Thyroid gland (tissue), 4 donors: Measurements from ENCODE around the gene WNT7A. TPM values are rescaled to one million over a fixed set of nuclear protein-coding genes. Genes with fewer than 3 reads are reported as not detected.

Source experiments
- DNase-seq, 2 donors: peaks; one replicate each; pipeline ENCODE4 v3.0.0-alpha.2; 2019
- H3K27ac ChIP-seq, 3 donors: fragments of 200-600 bp; sonication (generic); 1 replicate in 2 of 3; 2 replicates in 1 of 3; pipeline ENCODE4 v1.5.1; 2016 to 2019; ENCODE audit warnings: mild to moderate bottlenecking in 1 of 3, moderate library complexity in 1 of 3
- H3K27me3 ChIP-seq: fragments of 200-600 bp; sonication (generic); one replicate; pipeline ENCODE4 v1.5.1; 2019
- H3K36me3 ChIP-seq, 2 donors: fragments of 200-600 bp; sonication (generic); one replicate each; pipeline ENCODE4 v1.5.1; 2016 to 2019
- H3K4me1 ChIP-seq, 2 donors: fragments of 200-600 bp; sonication (generic); one replicate each; pipeline ENCODE4 v1.5.1; 2017 to 2019
- H3K4me3 ChIP-seq, 3 donors: fragments of 200-600 bp; sonication (generic); replicated peaks in 1 of 3; 1 replicate in 2 of 3; 2 replicates in 1 of 3; pipeline ENCODE4 v1.5.1; 2016; ENCODE audit warnings: mild to moderate bottlenecking in 1 of 3
- H3K9me3 ChIP-seq: fragments of 200-600 bp; sonication (generic); one replicate; pipeline ENCODE4 v1.5.1; 2017
- CTCF ChIP-seq, 6 experiments: fragments of 200-600 bp in 3 of 6; fragments of 450-650 bp in 3 of 6; sonication (generic) in 3 of 6; IDR thresholded peaks; one replicate each; pipeline ENCODE4 v1.5.1; 2016 to 2019; ENCODE audit warnings: antibody characterized with exemption in 6 of 6, mild to moderate bottlenecking in 2 of 6, inconsistent platforms in 1 of 6, moderate library complexity in 1 of 6
- POLR2A ChIP-seq, 2 donors: fragments of 450-650 bp; IDR thresholded peaks; one replicate each; pipeline ENCODE4 v1.6.1; 2017; ENCODE audit warnings: antibody characterized with exemption in 2 of 2, mild to moderate bottlenecking in 2 of 2, moderate library complexity in 1 of 2
- WGBS, 2 donors: methylation state at CpG; one replicate each; pipeline ENCODE4 v1.1.5; 2017; 5-methylcytosine and 5-hydroxymethylcytosine counted together
- intact Hi-C: fragments of 100-400 bp; cut with DNase I; formaldehyde crosslinking; loops from one replicate; pipeline ENCODE4 v1.15.1; 2023
- total RNA-seq, 4 donors: library from RNA; depleted of rRNA; stranded (reverse); fragments of >200 nt; gene quantifications; one replicate each; pipeline ENCODE4 v1.2.3, GENCODE V29; 2016

WNT7A gene
- total RNA-seq, 4 donors from 2014 or later: not detected

GRCh38 chr3:13871791-13872190 is 8.1 kb downstream of the WNT7A start:
- TF ChIP-seq CTCF (IDR thresholded peaks at IDR 0.05) (no peak), POLR2A (IDR thresholded peaks at IDR 0.05) (no peak)
- Histone ChIP-seq H3K36me3 (no peaks in the 10 kb centered on the region), H3K27ac (no peak overlapping the region), H3K4me3 (no peak overlapping the region), H3K4me1 (no peaks in the 10 kb centered on the region), H3K27me3 (no peaks in the 10 kb centered on the region), H3K9me3 (no peaks in the 10 kb centered on the region)
- DNase-seq: no peak
- 89 to 91% methylated on average over 4 of the region's 4 CpGs for WGBS, 2 donors
- intact Hi-C loops: no loop called here

- Histone ChIP-seq H3K4me1 (no peaks in the 10 kb centered on the region), H3K4me3 (no peak overlapping the region), H3K27me3 (no peaks in the 10 kb centered on the region), H3K36me3 (no peaks in the 10 kb centered on the region), H3K9me3 (no peaks in the 10 kb centered on the region), H3K27ac (no peak overlapping the region)
- WGBS, 2 donors: 90% methylated on average over 2 of the region's 2 CpGs; no CpG with 5 or more reads in 1 of the 2 donors
- no peak for DNase-seq
- TF ChIP-seq CTCF (IDR thresholded peaks at IDR 0.05) (no peak), POLR2A (IDR thresholded peaks at IDR 0.05) (no peak)
- intact Hi-C loops: no loop called here
Observed at GRCh38 chr3:13870902-13871301, 9.0 kb downstream of the WNT7A start.

- Histone ChIP-seq H3K4me1 (no peaks in the 10 kb centered on the region), H3K9me3 (no peaks in the 10 kb centered on the region), H3K27ac (no peak overlapping the region), H3K36me3 (no peaks in the 10 kb centered on the region), H3K27me3 (no peaks in the 10 kb centered on the region), H3K4me3 (no peak overlapping the region)
- TF ChIP-seq POLR2A (IDR thresholded peaks at IDR 0.05) (no peak), CTCF (IDR thresholded peaks at IDR 0.05) (no peak)
- no peak for DNase-seq
- 89 to 90% methylated on average over 4 of the region's 4 CpGs for whole genome bisulfite sequencing, 2 donors
- intact Hi-C loops: no loop called here
Observed at GRCh38 chr3:13869761-13870343, 10.0 kb downstream of the WNT7A start.

GRCh38 chr3:13868844-13869724 is 10.8 kb downstream of the WNT7A start:
- Histone ChIP-seq H3K36me3 (no peaks in the 10 kb centered on the region), H3K9me3 (no peaks in the 10 kb centered on the region), H3K27ac (no peak overlapping the region), H3K27me3 (no peaks in the 10 kb centered on the region), H3K4me3 (no peak overlapping the region), H3K4me1 (no peaks in the 10 kb centered on the region)
- no peak for DNase-seq
- TF ChIP-seq CTCF (IDR thresholded peaks at IDR 0.05) (no peak), POLR2A (IDR thresholded peaks at IDR 0.05) (no peak)
- WGBS, 2 donors: 40 to 60% methylated on average over 2 of the region's 2 CpGs
- intact Hi-C loops: no loop called here

- TF ChIP-seq CTCF (IDR thresholded peaks at IDR 0.05) (no peak), POLR2A (IDR thresholded peaks at IDR 0.05) (no peak)
- Histone ChIP-seq H3K27me3 (no peaks in the 10 kb centered on the region), H3K36me3 (no peaks in the 10 kb centered on the region), H3K4me3 (no peak overlapping the region), H3K4me1 (no peaks in the 10 kb centered on the region), H3K27ac (no peak overlapping the region), H3K9me3 (no peaks in the 10 kb centered on the region)
- WGBS, 2 donors: 67 to 73% methylated on average over 3 of the region's 3 CpGs
- no peak for DNase-seq
- intact Hi-C loops: no loop called here
Observed at GRCh38 chr3:13867732-13868131, 12.1 kb downstream of the WNT7A start.
